MM.1S (cell line): ENCODE results near the gene FTL.

Experiments used
- DNase-seq: peaks from one replicate; pipeline ENCODE4 v3.0.0-alpha.2; 2015
- H2AFZ ChIP-seq: fragments of 300-600 bp; sonication (generic); 2 replicates; pipeline ENCODE4 v1.6.0; 2016; ENCODE audit warnings: antibody characterized with exemption, low read length
- H3F3A ChIP-seq: fragments of 300-600 bp; sonication (generic); 2 replicates; pipeline ENCODE4 v1.6.1; 2016; ENCODE audit warnings: mild to moderate bottlenecking, antibody characterized with exemption, low read length, moderate library complexity, mixed read lengths; ENCODE audit not compliant: insufficient read depth
- H3K27ac ChIP-seq: fragments of 300-600 bp; sonication (generic); 2 replicates; pipeline ENCODE4 v1.5.1; 2016; ENCODE audit warnings: mild to moderate bottlenecking, low read length
- H3K27me3 ChIP-seq: fragments of 300-600 bp; sonication (generic); replicated peaks from 2 replicates; pipeline ENCODE4 v1.6.0; 2016; ENCODE audit warnings: low read length; ENCODE audit not compliant: insufficient read depth
- H3K36me3 ChIP-seq: fragments of 300-600 bp; sonication (generic); replicated peaks from 2 replicates; pipeline ENCODE4 v1.6.1; 2016; ENCODE audit warnings: mild to moderate bottlenecking, low read length, mixed read lengths; ENCODE audit not compliant: insufficient read depth
- H3K4me1 ChIP-seq: fragments of 300-600 bp; sonication (generic); 2 replicates; pipeline ENCODE4 v1.6.1; 2016; ENCODE audit warnings: low read length, mixed read lengths
- H3K4me2 ChIP-seq: fragments of 300-600 bp; sonication (generic); 2 replicates; pipeline ENCODE4 v1.6.0; 2016; ENCODE audit warnings: low read depth, low read length
- H3K4me3 ChIP-seq: fragments of 300-600 bp; sonication (generic); 2 replicates; pipeline ENCODE4 v1.5.1; 2016; ENCODE audit warnings: low read length, mixed read lengths
- H3K79me2 ChIP-seq: fragments of 300-600 bp; sonication (generic); 2 replicates; pipeline ENCODE4 v1.6.1; 2016; ENCODE audit warnings: mixed run types, low read length, mixed read lengths
- H3K9ac ChIP-seq: fragments of 300-600 bp; sonication (generic); 2 replicates; pipeline ENCODE4 v1.6.1; 2016; ENCODE audit warnings: low read length, mixed read lengths
- H3K9me2 ChIP-seq: fragments of 300-600 bp; sonication (generic); replicated peaks from 2 replicates; pipeline ENCODE4 v1.6.1; 2016; ENCODE audit warnings: mild to moderate bottlenecking, low read length, mixed read lengths; ENCODE audit not compliant: insufficient read depth
- H3K9me3 ChIP-seq: fragments of 300-600 bp; sonication (generic); replicated peaks from 2 replicates; pipeline ENCODE4 v1.6.1; 2016; ENCODE audit warnings: mild to moderate bottlenecking, low read length, mixed read lengths; ENCODE audit not compliant: insufficient read depth
- H4K20me1 ChIP-seq: fragments of 300-600 bp; sonication (generic); 2 replicates; pipeline ENCODE4 v1.6.1; 2016; ENCODE audit warnings: mild to moderate bottlenecking, low read length, moderate library complexity, mixed read lengths; ENCODE audit not compliant: insufficient read depth
- CTCF ChIP-seq: fragments of 300-600 bp; sonication (generic); IDR thresholded peaks from 2 replicates; pipeline ENCODE4 v1.5.1; 2016; ENCODE audit warnings: antibody characterized with exemption, low read length, mixed read lengths
- EZH2 ChIP-seq: fragments of 300-600 bp; sonication (generic); optimal IDR thresholded peaks from 2 replicates; pipeline ENCODE3; 2017; ENCODE audit warnings: low read depth, mild to moderate bottlenecking, antibody characterized with exemption, low read length, mixed read lengths
- EZH2phosphoT487 ChIP-seq: fragments of 300-600 bp; sonication (generic); IDR thresholded peaks from 2 replicates; pipeline ENCODE4 v1.6.1; 2018; ENCODE audit warnings: antibody characterized with exemption, low read length

Gene FTL

GRCh38 chr19:49014870-49015255 lies 49.8 kb downstream of the FTL start:
- TF ChIP-seq CTCF (no peak), EZH2 (no peak), EZH2phosphoT487 (no peak)
- no peaks in the 10 kb centered on the region for H3K36me3 ChIP-seq

DNA sequence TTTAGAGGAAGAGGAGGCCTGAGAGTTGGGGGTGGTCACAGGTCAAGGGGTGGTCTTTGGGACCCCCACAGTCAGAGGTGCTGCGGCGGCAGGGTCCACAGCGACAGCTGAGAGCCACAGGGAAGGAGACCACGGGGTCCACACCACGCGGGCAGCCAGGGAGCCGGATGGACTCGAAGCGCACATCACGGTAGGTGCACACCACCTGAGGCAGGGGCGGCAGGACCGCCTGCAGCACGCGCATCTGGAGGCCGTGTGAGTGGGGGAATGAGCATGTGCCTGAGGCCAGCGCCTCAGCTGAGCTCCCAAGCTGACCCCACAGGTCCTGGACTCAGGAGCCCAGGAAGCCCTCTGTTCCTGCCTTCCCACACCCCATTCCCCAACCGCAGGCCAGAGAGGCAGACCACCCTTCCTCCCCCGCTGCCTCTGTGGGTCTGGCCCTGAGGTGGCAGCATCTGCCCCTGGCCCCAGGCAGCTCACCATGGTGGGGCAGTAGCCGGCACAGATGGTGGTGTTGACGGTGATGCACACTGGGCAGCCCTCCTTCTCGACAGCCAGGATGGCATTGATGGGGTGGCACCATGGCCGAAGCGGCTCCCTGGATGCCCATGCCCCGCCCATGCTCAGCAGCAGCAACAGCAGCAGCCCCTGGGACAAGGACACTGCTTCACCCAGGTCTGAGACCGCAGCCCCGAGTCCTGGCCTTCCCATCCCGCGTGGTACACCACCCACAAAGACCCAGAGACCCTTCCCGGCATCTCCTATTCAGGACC lies 51.1 kb downstream of the FTL start:
- Histone ChIP-seq H3F3A (no peaks in the 10 kb centered on the region), H3K4me2 (no peak overlapping the region), H3K9me2 (no peaks in the 10 kb centered on the region), H3K9me3 (no peaks in the 10 kb centered on the region), H3K4me1 (no peaks in the 10 kb centered on the region), H3K27ac (no peak overlapping the region), H4K20me1 (no peaks in the 10 kb centered on the region), H3K27me3 (peaks cover 26% of the 10 kb centered on the region), H3K4me3 (no peak overlapping the region), H3K9ac (no peak overlapping the region), H2AFZ (no peak overlapping the region), H3K36me3 (no peaks in the 10 kb centered on the region), H3K79me2 (no peaks in the 10 kb centered on the region)
- no peak for TF ChIP-seq CTCF
- no peak for TF ChIP-seq EZH2
- TF ChIP-seq EZH2phosphoT487, result no peak
- no peak for DNase-seq

More at GRCh38 chr19:49014870-49015255, 49.8 kb downstream of the FTL start:
- no peaks in the 10 kb centered on the region for H3K4me1 ChIP-seq
- no peak overlapping the region for H3K4me3 ChIP-seq
- peaks cover 16% of the 10 kb centered on the region for H3K27me3 ChIP-seq
- no peaks in the 10 kb centered on the region for H3F3A ChIP-seq
- H3K9me3 ChIP-seq, result no peaks in the 10 kb centered on the region
- H3K9me2 ChIP-seq, result no peaks in the 10 kb centered on the region
- DNase-seq, result no peak
- no peak overlapping the region for H3K9ac ChIP-seq
- no peaks in the 10 kb centered on the region for H3K79me2 ChIP-seq
- no peak overlapping the region for H3K27ac ChIP-seq
- H2AFZ ChIP-seq, result no peak overlapping the region
- H4K20me1 ChIP-seq, result no peaks in the 10 kb centered on the region
- H3K4me2 ChIP-seq, result no peak overlapping the region
